HG03025 (cell line): ENCODE results near the gene GJA10.
"Not testable (repeated sequence)": the region's sequence is repeated elsewhere in the genome, so short reads cannot be mapped to it uniquely, and the experiment has no call there.

Experiments
- ATAC-seq: cut with Tn5 transposase; IDR thresholded peaks from one replicate; pipeline ENCODE4 v1.9.1; 2021; ENCODE audit warnings: mild to moderate bottlenecking, moderate library complexity; ENCODE audit not compliant: unreplicated experiment, low FRiP score

Gene GJA10

GRCh38 chr6:89894169-89894568, at the start of gene GJA10:
Gene GJA10, plus strand, starts transcription at chr6:89894469. Its CDS starts 0 bp downstream, at chr6:89894469.
- no peak for ATAC-seq

GRCh38 chr6:89847513-89847912, 46.8 kb upstream of the GJA10 start:
- not testable (repeated sequence) for ATAC-seq

- no peak for ATAC-seq
Observed at GRCh38 chr6:89853068-89853467, 41.2 kb upstream of the GJA10 start.

- ATAC-seq, result no peak
Observed at GRCh38 chr6:89858041-89858440, 36.2 kb upstream of the GJA10 start.

GRCh38 chr6:89859744-89860143, 34.5 kb upstream of the GJA10 start:
- peak; percentile 53 for ATAC-seq

- ATAC-seq, result peak; percentile 83
Observed at GRCh38 chr6:89862273-89862672, 32.0 kb upstream of the GJA10 start.

GRCh38 chr6:89862698-89863097, 31.6 kb upstream of the GJA10 start:
- no peak for ATAC-seq

GRCh38 chr6:89866024-89866678, 28.1 kb upstream of the GJA10 start:
- no peak for ATAC-seq

- ATAC-seq, result no peak
Observed at GRCh38 chr6:89873721-89874120, 20.5 kb upstream of the GJA10 start.

- no peak for ATAC-seq
Observed at GRCh38 chr6:89874438-89874837, 19.8 kb upstream of the GJA10 start.

- ATAC-seq, result no peak
Observed at GRCh38 chr6:89886378-89887120, 7.7 kb upstream of the GJA10 start.

GRCh38 chr6:89887452-89888137, 6.7 kb upstream of the GJA10 start:
- ATAC-seq, result no peak

GRCh38 chr6:89888138-89888514, 6.1 kb upstream of the GJA10 start:
- no peak for ATAC-seq

- no peak for ATAC-seq
Observed at GRCh38 chr6:89888871-89889270, 5.4 kb upstream of the GJA10 start.

GRCh38 chr6:89890845-89891528, 3.3 kb upstream of the GJA10 start:
- not testable (repeated sequence) for ATAC-seq

GRCh38 chr6:89892577-89892976, 1.7 kb upstream of the GJA10 start:
- ATAC-seq, result not testable (repeated sequence)

- no peak for ATAC-seq
Observed at GRCh38 chr6:89895276-89895874, 1.1 kb downstream of the GJA10 start.

- ATAC-seq, result not testable (repeated sequence)
Observed at GRCh38 chr6:89910001-89910901, 16.0 kb downstream of the GJA10 start.

- no peak for ATAC-seq
Observed at GRCh38 chr6:89910902-89911240, 16.6 kb downstream of the GJA10 start.
